ENCODE results near the gene PRKCD.

The PRKCD gene

GRCh38 chr3:53182764-53183355, 21.9 kb downstream of the PRKCD start:
- Histone ChIP-seq H3K9ac (ENCODE audit: insufficient read length) (no peak overlapping the region), H3K4me3 (no peak overlapping the region), H3K36me3 (ENCODE audit: insufficient read depth, low read length) (no peaks in the 10 kb centered on the region), H3K9me3 (ENCODE audit: low read depth, low read length) (no peaks in the 10 kb centered on the region), H3K27ac (no peak overlapping the region)
- TF ChIP-seq EZH2 (IDR thresholded peaks at IDR 0.05), result no peak
- TF ChIP-seq POLR2AphosphoS5 (IDR thresholded peaks at IDR 0.05; ENCODE audit: borderline replicate concordance, low read depth, low read length), result no peak
- no peak for TF ChIP-seq FOXP2 (optimal IDR thresholded peaks at IDR 0.05; ENCODE audit: control extremely low read depth, extremely low read length, insufficient read depth)
- DNase-seq (ENCODE audit: low read depth, low spot score), result no peak

- no peaks in the 10 kb centered on the region for H3K36me3 ChIP-seq (ENCODE audit: insufficient read depth, low read length)
- no peak for DNase-seq (ENCODE audit: low read depth, low spot score)
Observed at GRCh38 chr3:53183514-53183913, 22.5 kb downstream of the PRKCD start.

GRCh38 chr3:53184701-53185100, 23.7 kb downstream of the PRKCD start:
- Histone ChIP-seq H3K9me3 (ENCODE audit: low read depth, low read length) (no peaks in the 10 kb centered on the region), H3K4me3 (no peak overlapping the region), H3K36me3 (ENCODE audit: insufficient read depth, low read length) (no peaks in the 10 kb centered on the region), H3K9ac (ENCODE audit: insufficient read length) (no peak overlapping the region), H3K27ac (no peak overlapping the region)
- TF ChIP-seq POLR2AphosphoS5 (IDR thresholded peaks at IDR 0.05; ENCODE audit: borderline replicate concordance, low read depth, low read length) (no peak), FOXP2 (optimal IDR thresholded peaks at IDR 0.05; ENCODE audit: control extremely low read depth, extremely low read length, insufficient read depth) (no peak), EZH2 (IDR thresholded peaks at IDR 0.05) (no peak)
- DNase-seq (ENCODE audit: low read depth, low spot score), result no peak

More at GRCh38 chr3:53183514-53183913, 22.5 kb downstream of the PRKCD start:
- H3K9me3 ChIP-seq (ENCODE audit: low read depth, low read length), result no peaks in the 10 kb centered on the region
- H3K27ac ChIP-seq, result no peak overlapping the region
- H3K9ac ChIP-seq (ENCODE audit: insufficient read length), result no peak overlapping the region
- TF ChIP-seq EZH2 (IDR thresholded peaks at IDR 0.05) (no peak), FOXP2 (optimal IDR thresholded peaks at IDR 0.05; ENCODE audit: control extremely low read depth, extremely low read length, insufficient read depth) (no peak), POLR2AphosphoS5 (IDR thresholded peaks at IDR 0.05; ENCODE audit: borderline replicate concordance, low read depth, low read length) (no peak)
- no peak overlapping the region for H3K4me3 ChIP-seq

- H3K9ac ChIP-seq (ENCODE audit: insufficient read length), result no peak overlapping the region
- no peak for TF ChIP-seq POLR2AphosphoS5 (IDR thresholded peaks at IDR 0.05; ENCODE audit: borderline replicate concordance, low read depth, low read length)
- no peak for TF ChIP-seq FOXP2 (optimal IDR thresholded peaks at IDR 0.05; ENCODE audit: control extremely low read depth, extremely low read length, insufficient read depth)
- TF ChIP-seq EZH2 (IDR thresholded peaks at IDR 0.05), result no peak
Observed at GRCh38 chr3:53185761-53186465, 24.9 kb downstream of the PRKCD start.

GRCh38 chr3:53186726-53187125, 25.7 kb downstream of the PRKCD start:
- TF ChIP-seq EZH2 (IDR thresholded peaks at IDR 0.05) (no peak), POLR2AphosphoS5 (IDR thresholded peaks at IDR 0.05; ENCODE audit: borderline replicate concordance, low read depth, low read length) (no peak), FOXP2 (optimal IDR thresholded peaks at IDR 0.05; ENCODE audit: control extremely low read depth, extremely low read length, insufficient read depth) (no peak)
- Histone ChIP-seq H3K9me3 (ENCODE audit: low read depth, low read length) (no peaks in the 10 kb centered on the region), H3K4me3 (no peak overlapping the region), H3K9ac (ENCODE audit: insufficient read length) (no peak overlapping the region), H3K36me3 (ENCODE audit: insufficient read depth, low read length) (no peaks in the 10 kb centered on the region), H3K27ac (no peak overlapping the region)
- no peak for DNase-seq (ENCODE audit: low read depth, low spot score)

More at GRCh38 chr3:53185761-53186465, 24.9 kb downstream of the PRKCD start:
- H3K36me3 ChIP-seq (ENCODE audit: insufficient read depth, low read length), result no peaks in the 10 kb centered on the region
- H3K9me3 ChIP-seq (ENCODE audit: low read depth, low read length), result no peaks in the 10 kb centered on the region
- no peak for DNase-seq (ENCODE audit: low read depth, low spot score)
- no peak overlapping the region for H3K4me3 ChIP-seq
- H3K27ac ChIP-seq, result no peak overlapping the region

GRCh38 chr3:53187430-53187829, 26.4 kb downstream of the PRKCD start:
- DNase-seq (ENCODE audit: low read depth, low spot score), result no peak
- no peaks in the 10 kb centered on the region for H3K36me3 ChIP-seq (ENCODE audit: insufficient read depth, low read length)
- TF ChIP-seq FOXP2 (optimal IDR thresholded peaks at IDR 0.05; ENCODE audit: control extremely low read depth, extremely low read length, insufficient read depth), result no peak
- no peak for TF ChIP-seq EZH2 (IDR thresholded peaks at IDR 0.05)
- TF ChIP-seq POLR2AphosphoS5 (IDR thresholded peaks at IDR 0.05; ENCODE audit: borderline replicate concordance, low read depth, low read length), result no peak
- no peak overlapping the region for H3K4me3 ChIP-seq
- no peaks in the 10 kb centered on the region for H3K9me3 ChIP-seq (ENCODE audit: low read depth, low read length)
- H3K27ac ChIP-seq, result no peak overlapping the region
- H3K9ac ChIP-seq (ENCODE audit: insufficient read length), result no peak overlapping the region

- no peak overlapping the region for H3K9ac ChIP-seq (ENCODE audit: insufficient read length)
- no peaks in the 10 kb centered on the region for H3K9me3 ChIP-seq (ENCODE audit: low read depth, low read length)
- H3K4me3 ChIP-seq, result no peak overlapping the region
- TF ChIP-seq FOXP2 (optimal IDR thresholded peaks at IDR 0.05; ENCODE audit: control extremely low read depth, extremely low read length, insufficient read depth), result no peak
- no peak for TF ChIP-seq POLR2AphosphoS5 (IDR thresholded peaks at IDR 0.05; ENCODE audit: borderline replicate concordance, low read depth, low read length)
- no peak for TF ChIP-seq EZH2 (IDR thresholded peaks at IDR 0.05)
- DNase-seq (ENCODE audit: low read depth, low spot score), result no peak
- no peaks in the 10 kb centered on the region for H3K36me3 ChIP-seq (ENCODE audit: insufficient read depth, low read length)
- H3K27ac ChIP-seq, result no peak overlapping the region
Observed at GRCh38 chr3:53188136-53188685, 27.2 kb downstream of the PRKCD start.

GRCh38 chr3:53188720-53189119, 27.7 kb downstream of the PRKCD start:
- no peak for DNase-seq (ENCODE audit: low read depth, low spot score)
- TF ChIP-seq POLR2AphosphoS5 (IDR thresholded peaks at IDR 0.05; ENCODE audit: borderline replicate concordance, low read depth, low read length) (no peak), EZH2 (IDR thresholded peaks at IDR 0.05) (no peak), FOXP2 (optimal IDR thresholded peaks at IDR 0.05; ENCODE audit: control extremely low read depth, extremely low read length, insufficient read depth) (no peak)
- H3K4me3 ChIP-seq, result no peak overlapping the region
- H3K9me3 ChIP-seq (ENCODE audit: low read depth, low read length), result no peaks in the 10 kb centered on the region
- H3K9ac ChIP-seq (ENCODE audit: insufficient read length), result no peak overlapping the region
- H3K36me3 ChIP-seq (ENCODE audit: insufficient read depth, low read length), result no peaks in the 10 kb centered on the region
- H3K27ac ChIP-seq, result no peak overlapping the region

Data from SK-N-MC (cell line).